Pulmonary artery endothelial cell (primary cell): ENCODE measurements around the gene OXSR1. TPM values are rescaled to one million over a fixed set of nuclear protein-coding genes. Genes with fewer than 3 reads are reported as not detected.
"Not testable (repeated sequence)": the region's sequence is repeated elsewhere in the genome, so short reads cannot be mapped to it uniquely, and the experiment has no call there.

ENCODE experiments used
- DNase-seq: peaks from one replicate; pipeline ENCODE4 v3.0.0-alpha.2; 2011; ENCODE audit warnings: low read depth, low spot score
- total RNA-seq: library from RNA; depleted of rRNA; stranded (reverse); fragments of >200 nt; gene quantifications from 2 replicates; pipeline ENCODE4 v1.2.3, GENCODE V29; 2014

OXSR1 gene
- total RNA-seq, 1 donor from 2014 or later: 36.6 TPM

GRCh38 chr3:38165722-38166387, 518 bp downstream of the OXSR1 start:
- DNase-seq: no peak

GRCh38 chr3:38167591-38167990, 2.3 kb downstream of the OXSR1 start:
- DNase-seq: no peak

GRCh38 chr3:38168151-38169026, 3.1 kb downstream of the OXSR1 start:
- DNase-seq: no peak

- no peak for DNase-seq
These were observed 3.6 kb downstream of the OXSR1 start for GRCh38 chr3:38169027-38169317.

- DNase-seq: no peak
These were observed 5.4 kb downstream of the OXSR1 start for GRCh38 chr3:38170722-38171121.

GRCh38 chr3:38171622-38172021, 6.3 kb downstream of the OXSR1 start:
- no peak for DNase-seq

- no peak for DNase-seq
These were observed 8.6 kb downstream of the OXSR1 start for GRCh38 chr3:38173834-38174418.

- no peak for DNase-seq
These were observed 11.8 kb downstream of the OXSR1 start for GRCh38 chr3:38177181-38177580.

GRCh38 chr3:38186781-38187180, 21.4 kb downstream of the OXSR1 start:
- DNase-seq: no peak

GRCh38 chr3:38190481-38190881, 25.1 kb downstream of the OXSR1 start:
- no peak for DNase-seq

- not testable (repeated sequence) for DNase-seq
These were observed 37.6 kb downstream of the OXSR1 start for GRCh38 chr3:38202931-38203330.

GRCh38 chr3:38203690-38204089, 38.4 kb downstream of the OXSR1 start:
- DNase-seq: no peak

GRCh38 chr3:38204599-38205471, 39.5 kb downstream of the OXSR1 start:
- DNase-seq: no peak

- no peak for DNase-seq
These were observed 40.1 kb downstream of the OXSR1 start for GRCh38 chr3:38205472-38205805.

- no peak for DNase-seq
These were observed 42.1 kb downstream of the OXSR1 start for GRCh38 chr3:38207254-38208003.

- no peak for DNase-seq
These were observed 44.9 kb downstream of the OXSR1 start for GRCh38 chr3:38210141-38210757.

- no peak for DNase-seq
These were observed 46.8 kb downstream of the OXSR1 start for GRCh38 chr3:38212141-38212540.

GRCh38 chr3:38214560-38214959, 49.2 kb downstream of the OXSR1 start:
- DNase-seq: no peak

- DNase-seq: no peak
These were observed 54.4 kb downstream of the OXSR1 start for GRCh38 chr3:38219609-38220197.

- no peak for DNase-seq
These were observed 55.7 kb downstream of the OXSR1 start for GRCh38 chr3:38221005-38221404.
